RWPE2 (cell line): Measurements from ENCODE around the gene BCL2.

Source experiments
- ATAC-seq: fragments of 200-7000 bp; cut with Tn5 transposase; 3 replicates; pipeline ENCODE4 v1.9.1; 2021; ENCODE audit warnings: low read depth
- DNase-seq: peaks from one replicate; pipeline ENCODE4 v3.0.0-alpha.2; 2020; ENCODE audit warnings: low spot score
- H3K27ac ChIP-seq: fragments of 450-650 bp; 2 replicates; pipeline ENCODE4 v1.5.1; 2017; ENCODE audit warnings: mild to moderate bottlenecking; ENCODE audit not compliant: poor library complexity, severe bottlenecking
- H3K27me3 ChIP-seq: fragments of 250-450 bp; sonication (Bioruptor Pico); 2 replicates; pipeline ENCODE4 v1.5.1; 2021; ENCODE audit warnings: mild to moderate bottlenecking, moderate library complexity; ENCODE audit not compliant: insufficient read depth, poor library complexity, severe bottlenecking
- H3K36me3 ChIP-seq: fragments of 250-450 bp; sonication (Bioruptor Pico); 2 replicates; pipeline ENCODE4 v1.5.1; 2020; ENCODE audit warnings: low read depth, mild to moderate bottlenecking, moderate library complexity
- H3K4me1 ChIP-seq: fragments of 250-450 bp; sonication (Bioruptor Pico); 2 replicates; pipeline ENCODE4 v1.5.1; 2021; ENCODE audit warnings: mild to moderate bottlenecking, moderate library complexity; ENCODE audit not compliant: insufficient read depth, poor library complexity, severe bottlenecking
- H3K4me3 ChIP-seq: fragments of 250-450 bp; sonication (Bioruptor Pico); 2 replicates; pipeline ENCODE4 v1.5.1; 2021; ENCODE audit warnings: mild to moderate bottlenecking, moderate library complexity; ENCODE audit not compliant: severe bottlenecking
- H3K9me3 ChIP-seq: fragments of 250-450 bp; sonication (Bioruptor Pico); 2 replicates; pipeline ENCODE4 v1.5.1; 2021; ENCODE audit warnings: mild to moderate bottlenecking, moderate library complexity; ENCODE audit not compliant: severe bottlenecking
- TF ChIP-seq, protein P1 (sequence below): fragments of 450-650 bp; IDR thresholded peaks from one replicate; pipeline ENCODE4 v1.5.1; 2017; ENCODE audit warnings: mild to moderate bottlenecking, moderate library complexity; ENCODE audit not compliant: poor library complexity, severe bottlenecking

Gene BCL2

DNA sequence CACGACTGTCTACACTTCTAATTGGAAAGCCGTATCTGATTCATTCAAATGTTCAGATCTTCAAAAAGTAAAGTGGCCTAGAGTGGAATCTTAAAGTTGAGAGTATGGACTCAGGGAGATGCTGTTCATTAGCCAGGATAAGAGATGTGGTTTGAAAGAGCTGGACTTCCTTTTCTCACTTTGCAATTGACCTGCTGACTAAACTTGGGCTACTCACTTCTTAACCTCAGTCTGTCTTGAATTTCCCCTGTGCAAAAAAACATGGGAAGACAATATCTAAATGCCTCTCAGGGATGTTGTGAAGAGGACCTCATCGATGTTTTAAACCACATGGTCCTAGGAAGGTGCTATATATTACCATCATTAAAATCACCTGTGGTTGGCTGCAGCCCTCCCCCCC, 64.1 kb downstream of the BCL2 start:
- no peaks in the 10 kb centered on the region for H3K4me1 ChIP-seq
- no peaks in the 10 kb centered on the region for H3K27me3 ChIP-seq
- no peak for DNase-seq
- no peaks in the 10 kb centered on the region for H3K36me3 ChIP-seq
- no peak overlapping the region for H3K27ac ChIP-seq
- TF ChIP-seq, protein P1, sequence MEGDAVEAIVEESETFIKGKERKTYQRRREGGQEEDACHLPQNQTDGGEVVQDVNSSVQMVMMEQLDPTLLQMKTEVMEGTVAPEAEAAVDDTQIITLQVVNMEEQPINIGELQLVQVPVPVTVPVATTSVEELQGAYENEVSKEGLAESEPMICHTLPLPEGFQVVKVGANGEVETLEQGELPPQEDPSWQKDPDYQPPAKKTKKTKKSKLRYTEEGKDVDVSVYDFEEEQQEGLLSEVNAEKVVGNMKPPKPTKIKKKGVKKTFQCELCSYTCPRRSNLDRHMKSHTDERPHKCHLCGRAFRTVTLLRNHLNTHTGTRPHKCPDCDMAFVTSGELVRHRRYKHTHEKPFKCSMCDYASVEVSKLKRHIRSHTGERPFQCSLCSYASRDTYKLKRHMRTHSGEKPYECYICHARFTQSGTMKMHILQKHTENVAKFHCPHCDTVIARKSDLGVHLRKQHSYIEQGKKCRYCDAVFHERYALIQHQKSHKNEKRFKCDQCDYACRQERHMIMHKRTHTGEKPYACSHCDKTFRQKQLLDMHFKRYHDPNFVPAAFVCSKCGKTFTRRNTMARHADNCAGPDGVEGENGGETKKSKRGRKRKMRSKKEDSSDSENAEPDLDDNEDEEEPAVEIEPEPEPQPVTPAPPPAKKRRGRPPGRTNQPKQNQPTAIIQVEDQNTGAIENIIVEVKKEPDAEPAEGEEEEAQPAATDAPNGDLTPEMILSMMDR: no peak
- H3K4me3 ChIP-seq: no peak overlapping the region
- ATAC-seq: no peak
- no peaks in the 10 kb centered on the region for H3K9me3 ChIP-seq

DNA sequence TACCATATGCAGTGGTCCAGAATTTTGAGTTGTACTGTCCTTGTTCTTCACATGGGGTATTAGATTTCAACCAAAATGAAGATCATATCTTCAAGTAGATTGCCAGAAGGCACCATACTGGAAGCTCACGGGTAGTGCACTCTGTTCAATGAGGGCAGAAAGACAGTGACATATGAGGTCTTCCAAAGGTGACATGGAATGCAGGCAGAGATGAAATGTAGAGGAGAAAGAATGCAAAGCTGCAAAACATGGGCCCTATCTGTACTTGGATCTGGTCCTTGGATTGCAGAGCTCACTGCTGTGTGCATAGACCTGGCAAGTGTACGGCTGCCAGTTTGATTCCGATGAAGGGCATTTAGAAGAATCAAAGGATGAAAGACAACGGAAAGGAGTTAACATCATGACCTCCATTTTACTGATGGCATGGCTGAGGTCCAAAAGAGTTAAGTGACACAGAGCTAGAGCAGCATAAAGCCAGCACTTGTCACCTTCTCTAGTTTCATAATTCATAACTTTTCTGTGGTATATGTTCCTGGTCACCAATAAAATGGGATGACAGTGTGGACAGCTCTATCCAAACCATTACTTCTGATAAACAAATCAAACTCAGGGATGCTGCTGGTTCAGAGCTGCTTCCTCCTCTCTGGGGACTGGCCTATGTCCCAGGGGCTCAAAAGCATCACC, 64.7 kb downstream of the BCL2 start:
- ATAC-seq: no peak
- no peak overlapping the region for H3K27ac ChIP-seq
- DNase-seq: no peak
- no peaks in the 10 kb centered on the region for H3K27me3 ChIP-seq
- TF ChIP-seq, protein P1: no peak
- H3K4me3 ChIP-seq: no peak overlapping the region
- H3K36me3 ChIP-seq: no peaks in the 10 kb centered on the region
- H3K4me1 ChIP-seq: no peaks in the 10 kb centered on the region
- H3K9me3 ChIP-seq: no peaks in the 10 kb centered on the region

DNA sequence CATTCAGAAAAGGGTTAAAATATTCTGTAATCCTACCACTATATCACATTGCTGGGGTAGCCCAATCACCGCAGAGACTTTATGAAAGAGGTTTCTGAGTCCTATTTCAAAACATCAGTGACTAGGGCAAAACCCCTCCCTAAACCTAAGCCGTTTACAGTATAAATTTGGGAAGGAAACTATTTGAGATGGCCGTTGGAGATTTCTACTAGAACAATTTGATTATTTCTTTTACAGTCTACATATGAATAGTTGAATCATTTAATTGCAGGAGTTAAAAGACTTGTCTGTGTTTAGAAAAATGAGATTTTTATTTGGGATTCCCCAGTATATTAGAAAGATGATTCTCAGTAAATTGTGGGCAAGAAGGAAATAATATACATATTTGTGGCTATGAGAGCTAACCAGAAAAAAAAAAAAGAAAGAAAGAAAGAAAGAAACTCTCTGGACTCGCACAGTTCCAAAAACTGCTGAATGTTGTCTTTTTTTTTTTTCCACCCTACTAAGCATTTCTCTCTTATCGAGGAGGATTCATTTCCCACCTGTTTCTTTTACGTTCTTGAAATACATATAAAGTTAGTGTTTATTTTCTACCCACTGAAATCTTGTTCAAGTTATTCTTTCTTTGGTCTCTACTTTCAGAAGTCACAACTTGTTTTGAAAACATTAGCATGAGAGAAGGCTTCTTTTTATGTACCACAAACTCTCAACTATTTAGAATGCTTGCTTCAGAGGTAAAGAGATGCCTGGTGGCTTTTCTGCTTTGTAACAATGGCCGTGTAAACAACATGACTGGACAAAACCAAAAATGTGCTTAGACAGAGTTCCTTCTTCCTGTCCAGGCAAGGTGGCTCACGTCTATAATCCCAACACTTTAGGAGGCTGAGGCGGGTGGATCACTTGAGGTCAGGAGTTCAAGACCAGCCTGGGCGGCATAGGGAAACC, 65.9 kb downstream of the BCL2 start:
- ATAC-seq (no peak), DNase-seq (no peak)
- H3K9me3 ChIP-seq: no peaks in the 10 kb centered on the region
- TF ChIP-seq, protein P1: no peak
- no peak overlapping the region for H3K4me3 ChIP-seq
- H3K27ac ChIP-seq: no peak overlapping the region
- no peaks in the 10 kb centered on the region for H3K36me3 ChIP-seq
- no peaks in the 10 kb centered on the region for H3K27me3 ChIP-seq
- no peaks in the 10 kb centered on the region for H3K4me1 ChIP-seq

DNA sequence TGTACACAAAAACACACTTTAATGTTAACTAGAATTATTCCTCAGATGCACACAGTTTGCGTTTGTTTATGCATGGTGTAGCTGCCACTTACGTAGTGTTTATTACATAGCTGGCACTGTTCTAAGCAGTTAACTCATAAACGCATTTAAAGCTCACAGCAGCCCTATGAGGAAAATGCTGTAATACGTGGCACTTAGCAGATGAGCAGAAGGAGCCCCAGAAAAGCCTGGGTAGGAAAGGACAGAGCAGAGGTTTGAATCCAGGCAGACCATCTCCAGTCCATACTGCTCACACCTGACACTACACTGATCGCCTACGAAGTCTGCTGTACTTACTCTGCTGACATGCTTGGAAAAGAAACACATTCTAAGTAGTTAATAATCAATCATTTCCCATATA, 66.6 kb downstream of the BCL2 start:
- ATAC-seq (no peak), DNase-seq (no peak)
- TF ChIP-seq, protein P1: no peak
- no peak overlapping the region for H3K4me3 ChIP-seq
- no peaks in the 10 kb centered on the region for H3K4me1 ChIP-seq
- H3K27me3 ChIP-seq: no peaks in the 10 kb centered on the region
- no peaks in the 10 kb centered on the region for H3K36me3 ChIP-seq
- H3K9me3 ChIP-seq: no peaks in the 10 kb centered on the region
- H3K27ac ChIP-seq: no peak overlapping the region

DNA sequence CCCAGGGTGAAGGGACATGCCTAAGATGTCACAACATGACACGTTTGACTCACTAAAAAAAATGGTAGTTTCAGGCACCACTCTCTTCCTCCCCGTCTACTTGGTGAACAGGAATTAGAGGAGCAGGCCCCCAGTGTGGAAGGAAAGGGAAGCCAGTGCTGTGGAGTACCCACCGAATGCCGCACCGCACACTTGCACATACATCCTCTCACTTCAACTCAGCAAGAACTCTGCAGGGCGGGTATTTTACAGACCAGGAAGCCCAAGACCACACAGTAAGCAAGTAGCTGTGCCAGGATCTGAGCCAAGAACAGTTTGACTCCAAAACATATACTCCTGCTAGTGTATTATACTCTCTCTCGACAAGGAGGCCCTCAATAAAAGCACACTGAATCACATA, 69.8 kb downstream of the BCL2 start:
- ATAC-seq (no peak), DNase-seq (no peak)
- Histone ChIP-seq H3K4me1 (no peaks in the 10 kb centered on the region), H3K27me3 (no peaks in the 10 kb centered on the region), H3K9me3 (no peaks in the 10 kb centered on the region), H3K4me3 (no peak overlapping the region), H3K36me3 (no peaks in the 10 kb centered on the region), H3K27ac (no peak overlapping the region)
- TF ChIP-seq, protein P1: no peak
